ENCODE results near the gene IMMP1L. TPM values are rescaled to one million over a fixed set of nuclear protein-coding genes. Genes with fewer than 3 reads are reported as not detected.

IMMP1L gene
- total and polyA plus RNA-seq, 2 donors (not counting 3 experiments of a cell fraction or from before 2014, with no cell fraction given) = 14.8 to 41.8 TPM

GRCh38 chr11:31424652-31425051 is 84.8 kb downstream of the IMMP1L start:
- no peaks in the 10 kb centered on the region for H3K79me2 ChIP-seq (ENCODE audit: control insufficient read depth, insufficient read depth, low read length)
- DNase-seq (ENCODE audit: low read depth, low spot score) = no peak
- no TSS peak for BruUV-seq (replicated peaks)
- intact Hi-C loops (cut with micrococcal nuclease) = no loop called here
- no peak overlapping the region for H3K9ac ChIP-seq (replicated peaks; ENCODE audit: extremely low read depth, insufficient read depth, low read length)
- H3K27me3 ChIP-seq (ENCODE audit: control insufficient read depth in 2 of 2, insufficient read depth in 2 of 2, low read length in 2 of 2) = no peaks in the 10 kb centered on the region
- no peak overlapping the region for H2AFZ ChIP-seq (ENCODE audit: low read depth, low read length)
- dilution Hi-C loops (cut with MboI; ENCODE audit: extremely low pct_ligation_motif_present, low sequenced_read_pairs) = no loop called here
- no peak for TF ChIP-seq POLR2AphosphoS5 (IDR thresholded peaks at IDR 0.05; ENCODE audit: insufficient read depth, low read depth, low read length)
- no peak for TF ChIP-seq JUN (IDR thresholded peaks at IDR 0.05; ENCODE audit: borderline replicate concordance, insufficient read depth, insufficient read length, low read depth)
- no peak for TF ChIP-seq EZH2 (IDR thresholded peaks at IDR 0.05; ENCODE audit: borderline replicate concordance, low read depth, low read length, severe bottlenecking)
- H4K20me1 ChIP-seq (replicated peaks; ENCODE audit: control insufficient read depth, extremely low read depth, insufficient read depth, low read length) = no peaks in the 10 kb centered on the region
- ChIA-PET CTCF (no interaction called here), POLR2A (no interaction called here)
- no peak for FAIRE-seq
- no peak overlapping the region for H3K27ac ChIP-seq (ENCODE audit: insufficient read depth, low read depth, low read length)
- no peaks in the 10 kb centered on the region for H3K4me1 ChIP-seq (ENCODE audit: control insufficient read depth, extremely low read depth, insufficient read depth, low read length)
- no peaks in the 10 kb centered on the region for H3K36me3 ChIP-seq (ENCODE audit: control insufficient read depth in 2 of 2, extremely low read depth in 1 of 2, insufficient read depth in 2 of 2, low read length in 2 of 2)
- H3K4me2 ChIP-seq (ENCODE audit: insufficient read depth, low read length) = no peak overlapping the region
- H3K9me1 ChIP-seq (replicated peaks; ENCODE audit: control insufficient read depth, extremely low read depth, insufficient read depth, low read length) = no peaks in the 10 kb centered on the region
- no peaks in the 10 kb centered on the region for H3K9me3 ChIP-seq (replicated peaks; ENCODE audit: control insufficient read depth, insufficient read depth, low read length)
- H3K4me3 ChIP-seq (replicated peaks in 1 of 3; ENCODE audit: insufficient read depth in 1 of 3, low read depth in 1 of 3, low read length in 3 of 3) = no peak overlapping the region

- Histone ChIP-seq H3K9me3 (replicated peaks; ENCODE audit: control insufficient read depth, insufficient read depth, low read length) (no peaks in the 10 kb centered on the region), H3K9me1 (replicated peaks; ENCODE audit: control insufficient read depth, extremely low read depth, insufficient read depth, low read length) (no peaks in the 10 kb centered on the region), H3K4me2 (ENCODE audit: insufficient read depth, low read length) (no peak overlapping the region), H3K4me1 (ENCODE audit: control insufficient read depth, extremely low read depth, insufficient read depth, low read length) (no peaks in the 10 kb centered on the region), H4K20me1 (replicated peaks; ENCODE audit: control insufficient read depth, extremely low read depth, insufficient read depth, low read length) (no peaks in the 10 kb centered on the region), H3K4me3 (replicated peaks in 1 of 3; ENCODE audit: insufficient read depth in 1 of 3, low read depth in 1 of 3, low read length in 3 of 3) (no peak overlapping the region), H3K27me3 (ENCODE audit: control insufficient read depth in 2 of 2, insufficient read depth in 2 of 2, low read length in 2 of 2) (no peaks in the 10 kb centered on the region), H3K79me2 (ENCODE audit: control insufficient read depth, insufficient read depth, low read length) (no peaks in the 10 kb centered on the region), H3K27ac (ENCODE audit: insufficient read depth, low read depth, low read length) (no peak overlapping the region), H3K36me3 (ENCODE audit: control insufficient read depth in 2 of 2, extremely low read depth in 1 of 2, insufficient read depth in 2 of 2, low read length in 2 of 2) (no peaks in the 10 kb centered on the region), H3K9ac (replicated peaks; ENCODE audit: extremely low read depth, insufficient read depth, low read length) (no peak overlapping the region), H2AFZ (ENCODE audit: low read depth, low read length) (no peak overlapping the region)
- FAIRE-seq (no peak), DNase-seq (ENCODE audit: low read depth, low spot score) (no peak)
- no TSS peak for BruUV-seq (replicated peaks)
- dilution Hi-C loops (cut with MboI; ENCODE audit: extremely low pct_ligation_motif_present, low sequenced_read_pairs) = no loop called here
- TF ChIP-seq GATA2 (IDR thresholded peaks at IDR 0.05; ENCODE audit: insufficient read depth, insufficient read length, low read depth, low read length) (no peak), MYC (IDR thresholded peaks at IDR 0.05; ENCODE audit: low read depth, low read length) (no peak), CTCF (IDR thresholded peaks at IDR 0.05; ENCODE audit: extremely low read depth in 1 of 2, insufficient read depth in 1 of 2, low read depth in 1 of 2, low read length in 2 of 2) (no peak), POLR2A (IDR thresholded peaks at IDR 0.05; ENCODE audit: low read depth, low read length) (no peak)
- POLR2A ChIA-PET = no interaction called here
- intact Hi-C loops (cut with micrococcal nuclease) = no loop called here
- CTCF ChIA-PET = interaction anchor here (0.7 kb wide), 1 partner anchor 71 kb away, joined by 3 read pairs; no protein-coding TSS in a partner anchor
Observed at GRCh38 chr11:31422703-31423102, 86.7 kb downstream of the IMMP1L start.

Data from endothelial cell of umbilical vein (primary cell).